Fibroblast of gingiva (primary cell): ENCODE measurements around the gene PLPPR4.
"Not testable (repeated sequence)": the region's sequence is repeated elsewhere in the genome, so short reads cannot be mapped to it uniquely, and the experiment has no call there.

Experiments used
- DNase-seq: peaks from one replicate; pipeline ENCODE4 v3.0.0-alpha.2; 2011; ENCODE audit warnings: low read depth

Gene PLPPR4, protein sequence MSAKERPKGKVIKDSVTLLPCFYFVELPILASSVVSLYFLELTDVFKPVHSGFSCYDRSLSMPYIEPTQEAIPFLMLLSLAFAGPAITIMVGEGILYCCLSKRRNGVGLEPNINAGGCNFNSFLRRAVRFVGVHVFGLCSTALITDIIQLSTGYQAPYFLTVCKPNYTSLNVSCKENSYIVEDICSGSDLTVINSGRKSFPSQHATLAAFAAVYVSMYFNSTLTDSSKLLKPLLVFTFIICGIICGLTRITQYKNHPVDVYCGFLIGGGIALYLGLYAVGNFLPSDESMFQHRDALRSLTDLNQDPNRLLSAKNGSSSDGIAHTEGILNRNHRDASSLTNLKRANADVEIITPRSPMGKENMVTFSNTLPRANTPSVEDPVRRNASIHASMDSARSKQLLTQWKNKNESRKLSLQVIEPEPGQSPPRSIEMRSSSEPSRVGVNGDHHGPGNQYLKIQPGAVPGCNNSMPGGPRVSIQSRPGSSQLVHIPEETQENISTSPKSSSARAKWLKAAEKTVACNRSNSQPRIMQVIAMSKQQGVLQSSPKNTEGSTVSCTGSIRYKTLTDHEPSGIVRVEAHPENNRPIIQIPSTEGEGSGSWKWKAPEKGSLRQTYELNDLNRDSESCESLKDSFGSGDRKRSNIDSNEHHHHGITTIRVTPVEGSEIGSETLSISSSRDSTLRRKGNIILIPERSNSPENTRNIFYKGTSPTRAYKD

DNA sequence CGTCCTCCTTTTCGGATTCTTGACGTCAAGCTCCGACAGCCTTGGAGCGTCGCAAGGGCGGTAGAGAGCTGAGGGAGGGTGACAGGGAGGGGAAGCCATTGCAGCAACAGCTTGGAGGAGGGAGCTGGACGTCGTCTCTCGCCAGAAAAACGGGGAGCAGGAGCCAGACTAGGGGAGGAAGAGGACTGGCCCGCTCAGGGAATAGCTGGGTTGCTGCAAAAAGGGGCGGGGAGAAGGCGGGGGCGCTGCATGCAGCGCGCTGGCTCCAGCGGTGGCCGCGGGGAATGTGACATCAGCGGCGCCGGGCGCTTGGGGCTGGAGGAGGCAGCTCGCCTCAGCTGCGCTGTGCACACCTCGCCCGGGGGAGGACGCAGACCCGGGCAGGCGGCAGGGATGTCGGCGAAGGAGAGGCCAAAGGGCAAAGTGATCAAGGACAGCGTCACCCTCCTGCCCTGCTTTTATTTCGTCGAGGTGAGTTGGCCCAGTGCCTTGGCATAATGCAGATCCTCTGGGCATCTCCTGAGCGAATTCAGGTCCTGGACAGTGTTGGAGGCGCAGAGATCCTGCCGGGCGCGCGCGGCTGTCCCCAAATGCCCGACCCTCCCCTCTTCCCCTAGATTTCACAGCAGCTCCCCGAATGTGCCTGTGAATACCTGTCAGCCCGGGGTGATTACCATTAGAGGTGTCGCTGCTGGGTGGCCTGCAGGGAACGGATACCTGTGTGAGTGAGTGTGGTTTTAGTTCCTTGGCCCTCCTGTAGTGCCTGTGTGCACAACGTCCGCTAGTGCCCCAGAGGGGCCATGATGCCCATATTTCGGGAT is at the start of gene PLPPR4:
PLPPR4 (plus strand) TSS at position 292 of the 821 bp plus-strand sequence; CDS start at position 394, 102 bp downstream.
- DNase-seq = peak; percentile 39

DNA sequence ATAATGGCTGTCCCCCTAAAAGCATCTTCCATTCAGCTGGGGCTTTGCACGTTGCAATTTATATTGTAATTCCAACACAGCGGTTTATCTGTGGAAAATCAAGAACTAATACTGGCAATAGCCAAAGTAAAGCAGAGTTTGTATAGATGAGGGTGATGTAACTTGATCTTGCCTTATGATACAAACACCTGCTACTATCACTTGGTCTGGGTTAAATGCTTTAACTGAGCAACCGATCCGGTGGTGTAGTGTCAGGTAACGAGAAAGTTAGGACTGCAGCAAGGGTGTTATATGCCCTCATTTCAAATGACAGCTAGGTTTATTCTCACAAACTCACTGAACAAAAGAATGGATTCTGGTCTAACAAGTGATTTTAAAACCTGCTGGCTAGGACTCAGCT is 47.3 kb upstream of the PLPPR4 start:
- DNase-seq = no peak

DNA sequence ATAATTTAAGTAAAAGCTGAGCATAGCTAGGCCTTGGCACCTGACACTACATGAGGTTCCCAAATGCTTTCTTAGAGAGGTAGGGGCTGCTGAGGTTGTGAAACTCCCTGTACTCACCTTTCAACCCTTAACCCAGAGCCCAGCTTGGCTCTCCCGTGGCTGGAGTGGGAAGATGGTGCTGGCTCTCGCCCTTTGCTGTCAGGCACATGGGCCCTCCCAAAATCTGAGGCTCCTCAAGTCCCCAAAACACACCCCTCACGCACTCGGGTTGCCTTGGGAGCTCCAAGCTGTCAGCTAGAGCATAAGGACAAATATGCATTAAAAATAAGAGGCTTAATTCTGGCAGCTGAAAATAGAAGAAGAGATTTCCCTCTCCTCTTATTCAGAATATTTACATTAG is 46.7 kb upstream of the PLPPR4 start:
- no peak for DNase-seq

DNA sequence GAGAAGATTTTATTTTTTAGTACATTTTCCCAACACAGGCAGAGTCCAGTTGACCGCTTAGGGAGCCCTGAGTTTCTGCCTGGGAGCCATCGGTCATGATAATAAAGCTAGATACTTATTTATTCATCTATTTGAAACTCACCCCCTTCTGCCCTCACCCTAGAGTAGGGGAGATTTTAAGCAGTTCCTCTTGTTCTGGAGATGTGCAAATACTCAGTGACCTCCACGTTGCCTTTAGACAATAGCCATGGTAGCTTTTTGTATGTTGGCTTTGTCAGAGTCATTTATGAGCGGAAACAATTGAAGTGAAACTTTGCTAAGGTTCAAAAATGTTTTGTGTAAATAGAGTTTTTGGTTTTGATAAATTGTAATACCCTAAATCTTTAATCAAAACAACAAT is 45.7 kb upstream of the PLPPR4 start:
- DNase-seq = no peak

DNA sequence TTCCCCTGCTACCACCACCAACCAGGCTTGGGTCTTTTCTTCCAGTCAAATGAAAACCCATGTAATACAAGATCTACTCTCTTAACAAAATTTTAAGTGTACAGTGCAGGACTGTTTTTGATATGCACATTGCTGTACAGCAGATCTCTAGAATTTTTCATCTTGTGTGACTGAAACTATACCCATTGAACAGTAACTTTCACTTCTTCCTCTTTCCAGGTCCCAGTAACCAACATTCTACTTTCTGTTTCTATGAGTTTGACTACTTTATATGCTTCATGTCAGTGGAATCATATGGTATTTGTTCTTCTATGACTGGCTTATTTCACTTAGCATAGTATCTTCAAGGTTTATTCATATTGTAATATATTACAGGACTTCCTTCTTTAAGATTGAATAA is 45.3 kb upstream of the PLPPR4 start:
- no peak for DNase-seq

DNA sequence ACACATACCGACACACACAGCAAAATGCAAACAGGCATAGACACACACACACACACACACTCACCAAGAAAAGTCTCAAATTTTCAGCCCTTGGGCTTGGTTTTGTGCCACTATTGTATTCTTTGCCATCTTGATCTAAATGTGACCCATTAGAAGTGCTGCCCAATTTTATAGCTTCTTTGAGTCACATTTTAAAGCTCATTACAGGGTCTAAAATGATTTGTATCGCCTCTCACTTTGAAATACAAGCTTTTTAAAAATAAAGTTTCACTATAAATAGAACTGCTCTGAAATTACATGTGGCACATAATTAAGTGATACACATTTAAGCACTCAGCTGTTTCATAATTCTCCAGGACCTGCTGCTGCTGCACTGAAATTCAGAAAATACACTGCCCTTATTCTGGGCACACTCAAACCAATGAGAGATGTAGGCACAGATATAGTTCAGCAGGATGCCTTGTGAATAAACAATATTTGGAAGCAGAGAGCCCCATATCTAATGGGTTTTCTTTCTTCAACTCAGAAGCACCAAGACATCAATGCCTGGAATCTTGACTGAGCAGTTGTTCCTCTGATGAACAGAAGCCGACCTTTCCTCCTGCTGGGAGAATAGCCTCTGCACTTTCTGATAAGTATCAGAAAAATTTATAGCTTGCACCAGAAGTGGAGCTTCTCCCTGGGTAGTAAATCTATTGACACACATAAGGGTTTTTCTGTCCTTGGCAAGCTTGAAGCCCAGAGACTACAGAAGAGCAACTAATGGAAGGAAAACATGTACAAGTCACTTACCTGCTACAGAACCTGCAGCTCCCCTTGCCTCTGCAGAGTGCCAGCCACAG is 37.0 kb upstream of the PLPPR4 start:
- DNase-seq = no peak

DNA sequence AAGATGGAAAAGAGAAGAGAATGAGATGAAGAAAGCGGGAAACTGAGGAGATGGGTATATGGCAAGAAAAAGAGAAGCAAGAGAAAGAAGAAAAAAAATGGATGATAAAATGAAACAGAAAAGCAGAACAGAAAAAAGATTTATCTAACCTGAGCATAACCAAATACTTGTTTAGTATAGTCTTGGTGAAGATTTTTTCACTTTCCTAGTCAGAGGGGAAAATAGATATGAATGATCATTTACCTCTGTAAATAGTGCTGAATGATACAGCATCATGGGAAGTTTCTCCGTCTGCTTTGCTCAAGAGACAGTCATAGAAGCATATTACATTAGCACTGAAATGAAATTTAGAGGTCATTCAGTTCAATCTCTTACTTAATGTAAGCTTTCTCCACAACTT is 36.1 kb upstream of the PLPPR4 start:
- no peak for DNase-seq

DNA sequence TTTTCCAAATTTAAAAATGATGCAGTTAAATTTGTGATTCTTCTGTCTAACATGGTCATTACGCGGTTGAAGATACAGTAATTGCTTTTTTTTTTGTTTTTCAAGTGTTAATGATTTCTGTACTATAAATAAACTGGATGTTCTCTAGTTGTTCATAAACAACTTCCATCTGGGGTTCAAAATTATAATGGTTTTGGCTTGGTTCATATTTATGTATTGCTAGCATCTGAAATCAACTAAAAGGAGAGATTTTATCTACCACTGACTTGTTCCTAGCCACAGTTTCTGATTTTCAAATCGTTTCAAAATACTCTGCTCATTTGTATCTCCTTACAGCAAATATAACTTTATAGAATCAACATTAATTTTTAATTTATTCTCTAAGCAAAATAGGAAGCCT is 35.2 kb upstream of the PLPPR4 start:
- no peak for DNase-seq

DNA sequence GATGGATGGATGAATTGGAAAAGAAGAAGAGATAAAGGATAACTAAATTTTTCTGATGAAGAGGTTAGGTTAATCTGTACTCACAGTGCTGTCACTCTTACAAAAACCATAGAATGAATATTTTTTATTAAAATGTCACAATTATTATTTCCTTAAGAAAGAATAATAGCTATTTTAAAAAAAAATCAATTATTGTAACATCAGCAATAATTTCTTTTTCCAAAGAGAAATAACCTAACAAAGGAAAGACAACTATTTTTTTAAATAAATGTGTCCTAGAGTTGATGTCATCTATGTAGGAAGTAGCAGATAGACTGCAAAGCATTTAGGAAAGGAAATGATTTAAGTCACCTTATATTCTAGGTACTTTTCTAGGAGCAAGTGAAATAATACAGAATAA is 33.6 kb upstream of the PLPPR4 start:
- DNase-seq = no peak

DNA sequence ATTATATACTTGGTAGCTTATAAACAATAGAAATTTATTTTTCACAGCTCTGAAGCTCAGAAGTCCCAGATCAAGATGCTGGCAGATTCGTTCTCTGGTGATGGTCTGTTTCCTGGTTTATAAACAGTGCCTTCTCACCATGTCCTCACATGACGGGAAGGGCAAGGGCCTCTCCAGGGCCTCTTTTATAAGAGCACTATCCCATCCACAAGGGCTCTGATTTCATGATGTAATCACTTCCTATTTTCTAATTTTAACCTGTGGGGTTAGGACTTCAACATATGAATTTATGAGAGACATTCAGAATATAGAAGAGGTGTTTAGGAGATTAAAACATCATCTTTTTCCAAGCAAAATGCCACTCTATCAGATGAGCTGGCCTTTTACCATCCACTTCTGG is 32.1 kb upstream of the PLPPR4 start:
- DNase-seq = no peak

DNA sequence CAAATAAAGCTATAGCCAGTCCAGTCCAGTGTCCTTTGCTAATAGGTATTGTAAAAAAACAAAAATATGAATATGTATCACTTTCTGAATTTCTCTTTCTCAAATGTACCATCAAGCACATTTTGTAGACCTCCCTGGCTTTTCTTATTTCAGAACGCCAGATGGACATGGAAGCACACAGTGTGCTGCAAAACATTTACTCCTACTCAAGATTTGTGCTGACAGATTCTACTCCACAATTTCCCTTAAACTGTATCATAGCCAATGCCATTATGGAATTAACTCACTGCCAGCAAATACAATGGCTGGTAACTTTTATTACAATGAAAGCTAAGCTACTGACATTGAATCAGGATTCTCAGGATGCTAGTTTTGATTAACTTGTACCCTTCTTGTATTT is 30.8 kb upstream of the PLPPR4 start:
- DNase-seq = no peak

DNA sequence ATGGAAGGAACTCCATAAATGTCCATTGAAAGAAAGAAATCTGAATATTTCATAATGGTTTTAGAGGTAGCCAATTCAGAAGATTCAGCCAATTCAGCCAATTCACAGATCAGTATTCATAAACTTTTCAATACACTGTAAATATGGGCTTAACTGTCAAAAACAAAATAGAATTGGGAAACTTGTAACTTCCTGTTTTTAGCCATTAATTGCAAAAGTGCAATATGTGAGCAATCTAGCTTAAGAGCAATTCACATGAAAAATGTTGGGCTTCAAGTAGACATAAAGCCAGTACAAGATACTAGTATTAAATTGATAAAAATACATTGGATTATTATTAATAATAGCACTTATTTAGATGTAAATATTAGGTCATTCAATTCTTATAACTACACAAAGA is 27.5 kb upstream of the PLPPR4 start:
- no peak for DNase-seq

DNA sequence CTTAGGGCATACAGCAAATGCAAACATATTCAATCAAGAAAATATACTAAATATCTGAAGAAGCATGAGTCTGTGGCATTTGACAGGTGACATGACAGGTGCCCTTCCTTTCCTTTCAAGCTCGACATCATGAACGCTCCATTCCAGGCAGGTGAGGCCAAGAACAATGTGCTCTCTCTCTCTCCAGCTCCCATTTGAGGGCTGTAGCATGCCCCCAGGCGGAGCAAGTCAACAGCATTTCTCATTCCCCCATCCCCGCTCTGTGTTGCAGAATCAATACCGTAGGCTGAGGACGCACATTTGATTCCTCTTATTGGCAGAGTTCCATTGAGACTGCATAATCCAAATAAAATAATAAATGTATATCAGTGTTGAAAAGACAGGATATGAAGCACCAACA is 24.6 kb upstream of the PLPPR4 start:
- no peak for DNase-seq

DNA sequence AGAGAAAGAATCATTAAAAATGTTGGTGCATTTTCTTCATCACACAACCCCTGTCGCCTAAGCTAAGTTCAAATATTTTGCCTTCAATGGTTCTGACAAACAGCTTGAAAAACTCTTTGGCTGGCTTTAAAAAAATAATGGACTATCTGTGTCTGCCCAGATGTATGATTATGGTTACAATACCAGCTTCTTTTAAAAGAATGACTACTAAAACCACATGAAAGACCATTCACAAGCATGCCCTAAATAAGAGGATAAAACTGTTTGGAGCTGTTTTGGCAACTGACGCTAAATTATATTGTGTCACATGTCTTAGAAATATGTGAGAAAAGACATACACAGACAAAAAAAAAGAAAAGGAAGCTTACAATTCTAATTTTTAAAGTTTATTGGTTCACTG is 23.7 kb upstream of the PLPPR4 start:
- no peak for DNase-seq

DNA sequence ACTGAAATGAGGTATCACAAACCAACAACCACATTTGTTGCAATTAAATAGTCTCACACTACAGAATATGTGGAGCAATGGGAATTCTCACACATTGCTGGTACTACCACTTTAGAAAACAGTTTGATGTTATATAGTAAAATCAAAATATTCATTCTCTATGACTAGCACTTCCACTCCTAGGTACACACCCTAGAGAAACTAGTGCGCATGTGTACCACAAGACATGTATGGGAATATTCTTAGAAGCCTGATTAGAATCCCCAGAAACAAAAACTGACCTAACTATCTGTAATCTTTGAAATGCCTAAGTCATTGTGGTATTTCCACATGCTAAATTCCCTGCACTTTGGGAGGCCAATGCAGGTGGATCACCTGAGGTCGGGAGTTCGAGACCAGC is 18.1 kb upstream of the PLPPR4 start:
- DNase-seq = no peak

DNA sequence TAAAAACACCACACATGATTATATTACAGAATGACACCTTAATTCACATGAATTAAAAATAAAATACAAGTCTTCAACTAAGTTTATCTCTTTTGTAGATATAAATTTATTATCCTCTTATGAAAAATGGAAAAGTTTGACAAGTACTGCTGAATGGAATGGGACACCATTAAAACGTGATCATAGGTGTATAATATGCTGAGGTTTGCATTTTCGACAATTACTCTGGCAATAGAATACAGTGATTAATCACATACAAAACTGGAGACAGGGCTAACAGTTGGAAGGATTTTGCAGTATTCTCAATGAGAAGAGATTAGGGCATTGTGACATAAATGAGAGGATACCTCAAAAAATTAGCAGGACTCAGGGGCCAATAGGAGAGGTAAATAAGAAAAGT is 17.1 kb upstream of the PLPPR4 start:
- no peak for DNase-seq

DNA sequence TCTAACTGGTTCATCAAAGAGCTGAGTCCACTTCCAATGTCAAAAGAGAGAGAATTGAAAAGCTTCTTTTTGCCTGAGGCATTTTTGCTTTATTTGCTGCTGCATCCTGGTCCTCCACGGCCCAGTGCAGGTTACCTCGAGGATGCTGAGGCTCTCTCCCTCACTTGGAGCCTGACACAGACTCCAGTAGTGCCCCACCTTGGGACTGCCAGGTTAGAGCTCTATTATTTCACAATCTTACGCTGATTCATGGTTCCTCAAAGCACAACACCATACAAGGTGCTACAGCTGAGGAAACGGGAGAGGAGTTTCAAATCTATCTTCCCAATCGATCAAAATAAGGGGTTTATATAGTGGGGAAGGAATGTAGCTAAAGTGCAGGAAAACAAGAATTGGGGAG is 13.6 kb upstream of the PLPPR4 start:
- no peak for DNase-seq

DNA sequence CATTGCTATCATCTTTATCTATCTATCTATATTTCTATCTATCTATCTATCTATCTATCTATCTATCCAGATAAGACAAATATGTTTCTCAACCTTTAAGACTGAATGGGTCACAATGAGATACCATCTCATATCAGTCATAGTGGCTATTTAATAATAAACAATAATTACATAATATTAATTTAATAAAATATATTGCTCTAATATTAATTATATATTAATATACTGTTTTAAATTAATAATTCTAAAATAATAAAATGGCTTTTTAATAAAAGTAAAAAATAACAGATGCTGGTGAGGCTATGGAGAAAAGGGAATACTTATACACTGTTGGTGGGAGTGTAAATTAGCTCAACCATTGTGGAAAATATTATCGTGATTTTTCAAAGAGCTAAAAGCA is 13.0 kb upstream of the PLPPR4 start:
- no peak for DNase-seq

DNA sequence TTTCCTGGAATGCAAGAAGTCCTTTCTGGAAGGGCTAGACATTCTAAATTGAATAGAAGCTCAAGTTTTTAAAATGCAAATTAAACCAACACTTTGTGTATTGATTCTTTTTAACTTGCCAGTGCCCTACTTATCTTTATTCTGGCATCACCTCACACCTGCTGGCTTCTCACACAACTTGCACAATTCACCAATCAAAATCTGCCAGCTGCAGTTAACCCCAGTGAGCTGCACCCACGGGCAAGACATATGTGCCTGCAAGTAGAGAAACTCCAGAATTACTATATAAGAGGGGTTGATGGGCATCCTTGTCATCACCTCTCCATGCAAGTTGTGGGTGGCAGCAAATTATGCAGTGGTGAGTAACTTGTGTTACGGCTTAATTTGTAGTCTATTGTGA is 11.7 kb upstream of the PLPPR4 start:
- DNase-seq = no peak

DNA sequence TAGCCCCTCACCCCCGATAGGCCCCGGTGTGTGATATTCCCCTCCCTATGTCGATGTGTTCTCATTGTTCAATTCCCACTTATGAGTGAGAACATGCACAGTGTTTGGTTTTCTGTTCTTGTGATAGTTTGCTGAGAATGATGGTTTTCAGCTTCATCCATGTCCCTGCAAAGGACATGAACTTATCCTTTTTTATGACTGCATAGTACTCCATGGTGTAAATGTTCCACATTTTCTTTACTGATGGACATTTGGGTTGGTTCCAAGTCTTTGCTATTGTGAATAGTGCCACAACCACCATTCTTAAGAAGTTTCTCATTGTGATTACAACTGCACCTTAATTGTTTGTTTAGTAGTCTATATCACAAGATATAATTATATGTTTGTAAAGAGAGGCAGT is 3.9 kb upstream of the PLPPR4 start:
- DNase-seq = not testable (repeated sequence)

DNA sequence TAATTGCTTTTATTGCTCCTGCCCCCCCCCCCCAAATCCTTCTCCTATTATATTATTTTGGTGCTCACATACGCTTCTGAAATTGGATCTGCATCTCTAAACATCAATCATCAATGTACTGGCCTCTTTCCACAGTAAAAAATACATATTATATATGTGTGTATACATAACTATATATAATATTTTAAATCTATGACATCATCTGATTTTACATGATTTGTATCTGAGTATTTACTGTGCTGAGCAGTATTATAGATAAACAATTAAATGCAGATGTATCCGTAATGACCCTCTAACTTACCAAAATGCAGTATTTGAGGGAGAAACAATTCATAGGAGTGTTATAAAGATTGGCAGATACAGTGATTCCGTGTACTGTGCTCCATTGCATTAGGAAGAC is 832 bp downstream of the PLPPR4 start:
- DNase-seq = no peak

DNA sequence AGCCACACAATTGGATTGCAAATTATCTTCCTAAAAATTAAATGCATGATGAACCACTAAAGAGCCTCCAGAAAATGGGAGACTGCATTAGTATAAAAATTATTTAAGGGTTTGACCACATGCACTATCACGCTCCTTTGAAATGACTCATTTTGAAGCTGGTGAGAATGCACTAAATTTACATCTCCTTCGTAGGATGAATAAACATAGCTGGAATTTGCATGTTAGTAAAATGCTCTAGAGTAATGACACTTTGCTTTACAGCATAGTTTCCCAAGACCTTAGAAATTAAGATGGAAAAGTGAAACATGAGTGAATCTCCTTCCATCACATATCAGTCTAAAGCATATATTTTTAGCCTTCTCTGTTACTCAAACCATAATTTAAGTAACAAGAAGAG is 2.4 kb downstream of the PLPPR4 start:
- peak; percentile 45 for DNase-seq
